Measurements from ENCODE around the gene KLK11. TPM values are rescaled to one million over a fixed set of nuclear protein-coding genes. Genes with fewer than 3 reads are reported as not detected.

The KLK11 gene, protein sequence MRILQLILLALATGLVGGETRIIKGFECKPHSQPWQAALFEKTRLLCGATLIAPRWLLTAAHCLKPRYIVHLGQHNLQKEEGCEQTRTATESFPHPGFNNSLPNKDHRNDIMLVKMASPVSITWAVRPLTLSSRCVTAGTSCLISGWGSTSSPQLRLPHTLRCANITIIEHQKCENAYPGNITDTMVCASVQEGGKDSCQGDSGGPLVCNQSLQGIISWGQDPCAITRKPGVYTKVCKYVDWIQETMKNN
- total RNA-seq (under 1 TPM in 3 of 4 donors, not detected in 1; 0.50 to 0.69 (median 0.50) TPM), polyA plus RNA-seq (0.14 TPM)
- long read RNA-seq, donor 1, partial matches to known transcripts, result 0 of 1 reads
- long read RNA-seq, donor 1, other reads (novel, unspliced or antisense), result 1 of 1 reads
- long read RNA-seq, donor 2, partial matches to known transcripts, result 0 of 1 reads
- long read RNA-seq, donor 2, other reads (novel, unspliced or antisense), result 0 of 1 reads
- long read RNA-seq, donor 3, result 0 reads
- long read RNA-seq, donor 4, partial matches to known transcripts, result 1 of 1 reads
- long read RNA-seq, donor 4, other reads (novel, unspliced or antisense), result 0 of 1 reads

DNA sequence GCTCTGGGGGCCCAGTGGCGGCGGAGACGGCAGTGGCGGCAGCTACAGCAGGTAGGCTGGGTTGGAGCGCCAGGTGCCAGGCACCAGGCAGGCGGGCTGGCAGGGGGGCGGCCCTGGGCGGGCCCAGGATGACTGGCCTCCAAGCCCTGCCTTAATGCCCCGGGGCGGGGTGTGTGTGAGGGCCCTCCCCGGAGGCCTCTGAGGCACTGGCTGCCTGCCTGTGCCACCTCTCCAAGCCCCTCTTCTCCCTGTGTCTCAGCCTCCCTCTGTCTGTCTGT is at the start of gene KLK11:
KLK11 (minus strand) TSS at position 63 of the 278 bp plus-strand sequence. CDS start 985 bp downstream, outside the sequence.
- H3K9me3 ChIP-seq (ENCODE audit: control insufficient read depth, low read length), result no peaks in the 10 kb centered on the region
- no peak within 1 kb of the TSS for H3K27ac ChIP-seq (ENCODE audit: low read length)
- H3K4me1 ChIP-seq (ENCODE audit: control insufficient read depth, insufficient read depth, low read length), result no peaks in the 10 kb centered on the region
- H3K27me3 ChIP-seq (ENCODE audit: control insufficient read depth, insufficient read depth), result no peaks in the 10 kb centered on the region
- 77% methylated on average over 11 of the region's 11 CpGs for WGBS
- DNase-seq, result no peak
- intact Hi-C loops (cut with DNase I), result loop anchor here in 1 of 4 donors (5.0 to 10.0 kb wide), 2 partner anchors 66 to 138 kb away; no protein-coding TSS in a partner anchor
- H3K4me3 ChIP-seq (ENCODE audit: low read length), result no peak within 1 kb of the TSS
- peak; percentile 35 to 53 for ATAC-seq

DNA sequence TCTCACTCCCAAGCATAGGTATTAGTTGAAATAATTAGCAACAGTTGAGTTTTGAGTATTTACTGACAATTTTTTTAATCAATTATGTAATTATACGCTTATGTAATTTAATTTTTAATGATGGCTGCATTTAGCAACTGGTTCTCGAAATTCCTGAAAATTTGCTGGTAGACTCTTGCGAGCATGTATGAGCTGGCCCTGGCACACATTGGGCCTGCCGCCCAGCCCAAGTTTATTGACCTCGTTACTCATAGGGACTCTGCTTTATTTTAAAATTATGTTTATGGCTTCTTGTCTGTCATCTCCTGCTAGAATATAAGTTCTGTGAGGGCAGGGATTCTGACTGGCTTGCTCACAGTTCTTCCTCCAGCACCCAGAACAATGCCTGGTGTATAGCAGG is 49.6 kb upstream of the KLK11 start:
- Histone ChIP-seq H3K4me3 (ENCODE audit: low read length) (no peak overlapping the region), H3K9me3 (ENCODE audit: control insufficient read depth, low read length) (no peaks in the 10 kb centered on the region), H3K27ac (ENCODE audit: low read length) (no peak overlapping the region), H3K27me3 (ENCODE audit: control insufficient read depth, insufficient read depth) (no peaks in the 10 kb centered on the region), H3K4me1 (ENCODE audit: control insufficient read depth, insufficient read depth, low read length) (no peaks in the 10 kb centered on the region)
- ATAC-seq, result no peak
- 90% methylated on average over 5 of the region's 5 CpGs for WGBS
- no peak for DNase-seq
- intact Hi-C loops (cut with DNase I), result no loop called here

DNA sequence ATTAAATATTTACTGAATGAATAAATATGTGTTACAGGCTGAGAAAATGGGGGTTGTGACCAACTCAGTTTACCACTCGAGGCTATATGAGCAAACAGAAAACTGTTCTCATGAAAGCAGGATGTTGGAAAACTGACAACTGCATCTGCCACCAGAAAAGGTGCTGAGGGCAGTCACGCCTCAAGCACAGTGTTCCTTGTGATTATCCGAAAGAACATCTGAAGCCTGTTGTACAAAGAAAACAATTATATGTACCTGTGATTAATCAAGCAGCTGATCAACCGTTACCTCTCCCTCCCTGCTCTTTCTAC is 44.6 kb upstream of the KLK11 start:
- Histone ChIP-seq H3K4me3 (ENCODE audit: low read length) (no peak overlapping the region), H3K27me3 (ENCODE audit: control insufficient read depth, insufficient read depth) (no peaks in the 10 kb centered on the region), H3K27ac (ENCODE audit: low read length) (no peak overlapping the region), H3K9me3 (ENCODE audit: control insufficient read depth, low read length) (no peaks in the 10 kb centered on the region), H3K4me1 (ENCODE audit: control insufficient read depth, insufficient read depth, low read length) (no peaks in the 10 kb centered on the region)
- no peak for DNase-seq
- intact Hi-C loops (cut with DNase I), result no loop called here
- no peak for ATAC-seq
- 72% methylated on average over 4 of the region's 4 CpGs for WGBS

DNA sequence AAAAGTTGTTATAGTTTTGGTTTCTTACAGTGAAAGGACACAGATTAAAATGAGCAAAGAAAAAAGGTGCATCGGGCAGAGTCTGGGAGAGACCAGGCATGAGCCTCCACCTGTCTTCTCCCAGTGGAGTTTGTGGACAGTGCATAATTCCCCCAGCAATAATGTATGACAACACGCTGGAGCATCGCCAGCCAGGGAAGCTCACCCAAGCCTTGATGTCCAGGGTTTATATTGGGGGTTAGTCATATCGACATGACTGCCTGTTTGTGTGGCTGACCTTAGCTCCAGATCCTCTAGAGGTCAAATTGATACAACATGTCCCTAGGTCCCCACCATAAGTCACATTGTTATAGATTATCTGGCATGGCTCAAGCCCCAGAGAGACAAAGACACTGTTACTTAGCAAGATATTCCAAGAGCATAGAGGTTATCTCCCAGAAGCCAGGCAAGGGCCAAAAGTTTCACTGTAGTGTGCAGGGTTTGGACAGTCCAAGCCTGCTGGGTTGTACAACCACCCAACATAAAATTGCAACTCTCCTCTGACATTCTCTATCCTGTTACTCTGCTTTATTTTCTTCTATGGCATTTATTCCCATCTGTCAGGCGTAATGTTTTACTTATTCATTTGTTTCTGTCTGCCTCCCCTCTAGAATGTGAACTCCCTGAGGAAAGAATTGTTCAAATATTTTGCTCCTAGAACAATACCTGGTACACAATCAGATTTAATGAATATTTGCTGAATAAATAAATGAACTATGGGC is 44.1 kb upstream of the KLK11 start:
- intact Hi-C loops (cut with DNase I), result no loop called here

DNA sequence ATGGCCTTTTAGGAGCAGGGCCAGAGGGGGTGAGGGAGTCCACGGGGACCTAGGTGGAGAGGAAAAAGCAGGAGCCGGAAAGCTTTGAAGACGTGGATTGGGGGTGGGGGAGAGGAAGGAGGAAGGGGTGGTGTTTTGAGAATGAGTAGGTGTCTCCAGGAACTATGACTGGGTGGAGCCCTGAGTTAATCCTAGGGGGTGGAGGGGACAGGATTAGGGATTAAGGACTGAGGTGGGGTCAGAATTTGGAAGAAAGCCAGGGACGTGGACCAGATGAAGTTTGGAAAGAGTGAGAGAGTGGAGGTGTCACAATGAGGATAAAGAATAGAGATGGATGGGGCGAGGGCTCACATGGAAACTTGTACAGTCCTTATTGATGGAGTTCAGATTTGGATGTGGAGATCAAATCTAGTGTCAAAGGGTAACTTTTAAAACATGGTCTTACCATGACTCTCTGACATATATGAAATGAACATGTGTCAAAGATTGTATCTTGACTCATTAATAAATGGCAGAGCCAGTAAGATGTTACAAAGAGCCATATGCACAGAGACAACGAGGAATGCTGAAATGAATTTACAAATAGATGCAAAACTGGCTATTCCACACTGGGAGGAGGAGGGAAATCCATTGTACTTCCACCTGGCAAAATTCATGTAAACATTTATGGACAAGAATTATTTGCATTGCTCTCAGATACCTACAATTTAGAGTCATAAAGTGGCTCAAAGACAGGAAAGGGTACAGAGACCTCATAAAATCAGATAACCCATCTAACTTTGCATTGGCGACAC is 40.2 kb upstream of the KLK11 start:
- 58% methylated on average over 7 of the region's 7 CpGs for WGBS
- intact Hi-C loops (cut with DNase I), result no loop called here
- H3K27me3 ChIP-seq (ENCODE audit: control insufficient read depth, insufficient read depth), result no peaks in the 10 kb centered on the region
- no peak for DNase-seq
- H3K27ac ChIP-seq (ENCODE audit: low read length), result no peak overlapping the region
- H3K4me1 ChIP-seq (ENCODE audit: control insufficient read depth, insufficient read depth, low read length), result peaks cover 3% of the 10 kb centered on the region
- H3K4me3 ChIP-seq (ENCODE audit: low read length), result no peak overlapping the region
- no peaks in the 10 kb centered on the region for H3K9me3 ChIP-seq (ENCODE audit: control insufficient read depth, low read length)
- no peak for ATAC-seq

More for the DNA sequence above, 44.1 kb upstream of the KLK11 start:
- Histone ChIP-seq H3K4me3 (ENCODE audit: low read length) (no peak overlapping the region), H3K9me3 (ENCODE audit: control insufficient read depth, low read length) (no peaks in the 10 kb centered on the region), H3K27ac (ENCODE audit: low read length) (no peak overlapping the region), H3K27me3 (ENCODE audit: control insufficient read depth, insufficient read depth) (no peaks in the 10 kb centered on the region), H3K4me1 (ENCODE audit: control insufficient read depth, insufficient read depth, low read length) (no peaks in the 10 kb centered on the region)
- ATAC-seq, result no peak
- WGBS, result 81% methylated on average over 5 of the region's 5 CpGs
- no peak for DNase-seq

DNA sequence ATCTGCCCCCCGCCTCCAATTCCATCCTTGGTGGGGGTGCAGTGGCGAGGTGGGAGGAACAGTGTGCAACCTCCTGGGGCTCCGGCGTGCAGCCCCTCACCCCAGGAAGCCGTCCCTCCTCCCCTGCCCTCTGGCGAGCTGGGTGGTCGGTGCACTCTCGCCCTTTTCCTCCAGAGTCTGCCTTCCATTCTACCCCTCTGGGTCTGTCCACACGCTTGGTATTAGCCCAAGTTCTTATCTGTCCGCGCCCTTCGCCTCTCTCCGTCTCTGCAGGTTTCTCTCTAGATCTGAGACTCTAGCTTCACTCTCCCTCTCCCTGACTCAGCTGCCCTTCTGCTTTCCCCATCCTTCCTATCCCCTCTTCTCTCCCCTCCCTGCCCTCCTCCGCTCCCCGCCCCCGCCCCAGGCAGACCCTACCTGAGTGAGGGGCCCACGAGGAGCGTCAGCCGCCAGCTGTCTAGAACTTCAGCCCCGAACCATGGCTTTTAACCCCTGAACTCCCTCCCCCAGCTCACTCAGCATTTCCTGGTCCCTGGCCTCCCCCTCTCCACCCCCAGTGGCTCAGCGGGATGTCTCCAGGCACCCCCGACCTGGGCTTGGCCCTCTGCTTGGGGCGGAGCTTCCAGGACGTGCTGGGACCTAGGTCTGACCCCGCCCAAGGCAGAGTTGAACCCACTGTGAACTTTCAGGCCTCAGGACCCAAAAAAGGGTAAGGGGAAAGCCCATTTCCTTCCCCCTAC is 39.0 kb upstream of the KLK11 start:
- H3K4me1 ChIP-seq (ENCODE audit: control insufficient read depth, insufficient read depth, low read length), result peaks cover 3% of the 10 kb centered on the region
- ATAC-seq (peak; percentile 30 to 45), DNase-seq (no peak)
- no peaks in the 10 kb centered on the region for H3K27me3 ChIP-seq (ENCODE audit: control insufficient read depth, insufficient read depth)
- H3K9me3 ChIP-seq (ENCODE audit: control insufficient read depth, low read length), result no peaks in the 10 kb centered on the region
- WGBS, result 12% methylated on average over 25 of the region's 25 CpGs
- H3K27ac ChIP-seq (ENCODE audit: low read length), result no peak overlapping the region
- intact Hi-C loops (cut with DNase I), result no loop called here
- H3K4me3 ChIP-seq (ENCODE audit: low read length), result peak overlapping the region; percentile 27

DNA sequence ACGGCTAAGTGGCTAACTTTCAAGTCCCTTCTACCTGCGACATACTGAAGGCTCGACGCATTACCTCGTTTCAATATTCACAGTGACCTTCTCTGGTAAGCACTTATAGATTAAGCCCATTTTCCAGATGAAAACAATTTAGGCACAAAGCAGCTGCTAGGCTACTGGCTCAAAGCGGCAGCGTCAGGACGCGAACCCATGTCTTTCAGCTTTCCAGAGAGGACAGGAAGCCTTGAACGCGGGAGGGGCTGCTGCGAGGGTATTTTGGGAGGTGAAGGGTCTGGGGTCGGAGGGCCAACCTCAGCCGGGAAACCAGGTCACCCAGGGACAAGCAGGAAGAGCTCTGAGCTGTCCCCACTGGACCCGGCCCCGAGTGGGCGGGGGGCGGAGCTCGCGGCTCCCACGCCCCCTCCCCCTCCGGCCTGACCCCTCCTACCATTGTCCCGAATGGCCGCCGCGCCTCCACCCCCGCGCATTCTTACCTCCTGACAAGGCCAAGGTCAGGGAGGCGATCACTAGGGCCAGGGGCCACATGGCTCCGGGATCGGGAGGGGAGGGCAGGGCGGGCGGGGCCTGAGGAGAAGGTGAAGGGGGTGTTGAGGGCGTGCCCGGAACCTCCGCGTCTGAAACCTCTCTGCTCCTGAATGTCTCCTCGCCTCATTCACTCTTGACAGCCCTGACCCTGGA is 38.3 kb upstream of the KLK11 start, which contains the start of gene KLK13:
KLK13 (minus strand) TSS at position 559 of the 687 bp plus-strand sequence; CDS start at position 534, 25 bp downstream.
- no peaks in the 10 kb centered on the region for H3K27me3 ChIP-seq (ENCODE audit: control insufficient read depth, insufficient read depth)
- peak; percentile 81 to 91 for ATAC-seq
- H3K9me3 ChIP-seq (ENCODE audit: control insufficient read depth, low read length), result no peaks in the 10 kb centered on the region
- intact Hi-C loops (cut with DNase I), result no loop called here
- H3K4me1 ChIP-seq (ENCODE audit: control insufficient read depth, insufficient read depth, low read length), result peaks cover 3% of the 10 kb centered on the region
- WGBS, result 13% methylated on average over 38 of the region's 38 CpGs
- no peak within 1 kb of the TSS for H3K27ac ChIP-seq (ENCODE audit: low read length)
- peak within 1 kb of the TSS; percentile 27 for H3K4me3 ChIP-seq (ENCODE audit: low read length)
- peak; percentile 46 to 82 (median 76) for DNase-seq

DNA sequence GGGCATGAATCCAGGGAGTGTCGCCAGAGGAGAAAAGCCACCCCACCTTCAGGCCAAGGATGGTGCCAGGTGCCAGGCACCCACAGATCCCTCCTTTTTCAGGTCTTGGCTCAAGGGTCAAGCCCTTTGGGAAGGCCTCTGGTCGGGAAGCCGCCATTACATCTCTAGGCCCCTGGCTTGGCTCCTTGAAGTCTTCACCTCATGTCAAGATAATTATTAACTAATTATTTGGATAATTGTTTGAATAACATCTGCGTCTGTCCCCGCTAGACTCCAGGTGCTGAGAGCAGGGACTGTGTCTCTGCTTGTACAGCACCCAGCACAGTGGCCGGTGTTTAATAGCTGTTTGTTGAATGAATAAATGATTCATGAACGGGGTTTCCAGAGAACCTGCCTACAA is 37.2 kb upstream of the KLK11 start:
- peaks cover 3% of the 10 kb centered on the region for H3K4me1 ChIP-seq (ENCODE audit: control insufficient read depth, insufficient read depth, low read length)
- no peaks in the 10 kb centered on the region for H3K9me3 ChIP-seq (ENCODE audit: control insufficient read depth, low read length)
- intact Hi-C loops (cut with DNase I), result no loop called here
- ATAC-seq (no peak), DNase-seq (no peak)
- H3K27ac ChIP-seq (ENCODE audit: low read length), result no peak overlapping the region
- WGBS, result 92% methylated on average over 7 of the region's 7 CpGs
- H3K4me3 ChIP-seq (ENCODE audit: low read length), result no peak overlapping the region
- H3K27me3 ChIP-seq (ENCODE audit: control insufficient read depth, insufficient read depth), result no peaks in the 10 kb centered on the region

DNA sequence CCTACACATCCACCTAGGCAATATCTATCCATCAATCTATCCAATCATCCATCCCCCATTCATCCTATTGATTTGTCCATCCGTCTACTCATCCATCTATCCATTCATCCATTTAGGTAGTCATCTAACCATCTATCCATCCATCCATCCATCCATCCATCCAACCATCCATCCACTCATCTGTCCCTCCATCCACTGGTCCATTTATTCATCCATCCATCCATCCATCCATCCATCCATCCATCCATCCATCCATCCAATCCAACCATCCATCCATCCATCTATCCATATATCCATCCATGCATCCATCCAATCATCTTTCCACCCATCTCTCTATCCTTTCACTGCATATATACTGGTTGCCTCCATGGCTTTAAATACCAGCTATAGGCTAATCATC is 34.6 kb upstream of the KLK11 start:
- Histone ChIP-seq H3K27me3 (ENCODE audit: control insufficient read depth, insufficient read depth) (no peaks in the 10 kb centered on the region), H3K4me1 (ENCODE audit: control insufficient read depth, insufficient read depth, low read length) (peaks cover 3% of the 10 kb centered on the region), H3K9me3 (ENCODE audit: control insufficient read depth, low read length) (no peaks in the 10 kb centered on the region), H3K4me3 (ENCODE audit: low read length) (no peak overlapping the region), H3K27ac (ENCODE audit: low read length) (no peak overlapping the region)
- no peak for ATAC-seq
- 0% methylated on average over 1 of the region's 1 CpG for WGBS
- intact Hi-C loops (cut with DNase I), result no loop called here
- DNase-seq, result no peak

DNA sequence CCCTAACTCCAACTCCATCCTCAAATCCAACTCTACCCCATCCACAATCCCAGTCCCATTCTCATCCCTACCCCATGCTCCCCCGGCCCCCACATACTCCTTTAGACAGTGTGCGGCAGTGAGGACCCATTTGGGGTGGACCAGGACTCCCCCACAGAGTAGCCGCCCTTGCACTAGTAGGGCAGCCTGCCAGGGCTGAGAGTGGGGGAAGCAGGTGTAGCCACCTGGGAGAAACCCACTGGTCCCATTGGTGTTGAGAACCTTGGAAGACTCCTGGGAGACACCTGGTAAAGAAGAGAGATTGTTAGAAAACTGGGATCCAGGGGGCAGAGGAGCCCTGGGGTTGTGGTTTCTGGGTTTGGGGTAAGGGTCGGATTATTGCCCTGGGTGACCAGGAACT is 33.9 kb upstream of the KLK11 start:
- no peaks in the 10 kb centered on the region for H3K27me3 ChIP-seq (ENCODE audit: control insufficient read depth, insufficient read depth)
- no peak overlapping the region for H3K4me3 ChIP-seq (ENCODE audit: low read length)
- H3K9me3 ChIP-seq (ENCODE audit: control insufficient read depth, low read length), result no peaks in the 10 kb centered on the region
- intact Hi-C loops (cut with DNase I), result no loop called here
- H3K27ac ChIP-seq (ENCODE audit: low read length), result no peak overlapping the region
- DNase-seq (no peak), ATAC-seq (no peak)
- H3K4me1 ChIP-seq (ENCODE audit: control insufficient read depth, insufficient read depth, low read length), result peaks cover 3% of the 10 kb centered on the region
- 64% methylated on average over 4 of the region's 4 CpGs for WGBS

Measured in right cardiac atrium (tissue), 5 donors.